SHP77 treated with DMSO at 0.1 percent for 48 hours (cell line): ENCODE results near the gene DLGAP1.
"Not testable (repeated sequence)": the region's sequence is repeated elsewhere in the genome, so short reads cannot be mapped to it uniquely, and the experiment has no call there.

Source experiments
- DNase-seq: peaks from one replicate; lab custom pipeline; 2025; lab: John Stamatoyannopoulos, UW

The DLGAP1 gene

GRCh38 chr18:3583873-3584247 lies 871.2 kb downstream of the DLGAP1 start:
- no peak for DNase-seq

DNA sequence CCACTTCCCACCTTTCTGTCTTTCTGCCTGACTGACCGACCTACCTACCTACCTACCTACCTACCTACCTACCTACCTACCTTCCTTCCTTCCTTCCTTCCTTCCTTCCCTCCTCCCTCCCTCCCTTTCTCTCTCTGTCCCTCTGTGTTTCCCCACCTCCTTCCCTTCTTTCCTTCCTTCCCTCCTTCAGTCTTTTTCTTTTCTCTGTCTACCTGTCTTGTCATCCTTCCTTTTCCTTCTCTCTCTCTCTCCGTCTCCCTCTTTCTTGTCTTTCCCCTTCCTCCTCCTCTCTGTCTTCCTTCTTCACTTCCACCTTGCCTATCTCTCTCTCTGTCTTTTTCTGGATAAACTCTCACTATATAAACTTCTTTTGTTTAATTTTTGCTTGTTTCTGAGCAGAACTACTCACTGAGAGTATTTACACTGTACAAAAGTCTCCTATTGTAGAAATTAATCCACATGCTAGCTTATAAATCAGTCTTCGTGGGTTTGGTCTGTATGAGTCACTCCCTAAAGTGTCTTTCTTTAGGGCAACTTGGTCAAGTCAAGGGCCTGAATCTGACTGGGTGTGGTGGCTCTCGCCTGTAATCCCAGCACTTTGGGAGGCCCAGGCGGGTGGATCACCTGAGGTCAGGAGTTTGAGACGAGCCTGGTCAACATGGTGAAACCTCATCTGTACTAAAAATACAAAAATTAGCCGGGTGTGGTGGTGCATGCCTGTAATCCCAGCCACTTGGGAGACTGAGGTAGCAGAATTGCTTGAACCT lies 871.8 kb downstream of the DLGAP1 start:
- DNase-seq: not testable (repeated sequence)

DNA sequence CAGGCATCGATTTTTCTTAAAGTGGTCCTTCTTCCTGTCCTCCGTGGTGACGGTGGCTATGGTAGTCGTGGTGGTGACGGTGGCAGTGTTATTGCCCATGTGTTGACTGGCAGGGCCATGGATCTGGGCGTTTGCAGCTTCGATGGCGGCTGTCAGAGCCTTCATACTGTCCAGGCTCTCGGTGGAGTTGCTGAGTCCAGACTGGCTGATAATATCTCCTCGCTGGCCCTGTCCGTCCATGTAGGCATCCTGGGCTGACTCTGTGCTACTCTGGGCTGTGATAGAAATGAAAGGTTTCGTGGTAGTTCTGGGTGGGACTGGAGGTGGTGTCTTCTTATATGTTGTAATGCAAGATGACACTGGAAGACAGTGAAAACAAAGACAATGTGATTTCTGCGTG lies 873.2 kb downstream of the DLGAP1 start:
- no peak for DNase-seq

- DNase-seq: not testable (repeated sequence)
Measured at GRCh38 chr18:3580523-3581025, 874.5 kb downstream of the DLGAP1 start.

GRCh38 chr18:3579701-3580100 lies 875.4 kb downstream of the DLGAP1 start:
- DNase-seq: no peak

DNA sequence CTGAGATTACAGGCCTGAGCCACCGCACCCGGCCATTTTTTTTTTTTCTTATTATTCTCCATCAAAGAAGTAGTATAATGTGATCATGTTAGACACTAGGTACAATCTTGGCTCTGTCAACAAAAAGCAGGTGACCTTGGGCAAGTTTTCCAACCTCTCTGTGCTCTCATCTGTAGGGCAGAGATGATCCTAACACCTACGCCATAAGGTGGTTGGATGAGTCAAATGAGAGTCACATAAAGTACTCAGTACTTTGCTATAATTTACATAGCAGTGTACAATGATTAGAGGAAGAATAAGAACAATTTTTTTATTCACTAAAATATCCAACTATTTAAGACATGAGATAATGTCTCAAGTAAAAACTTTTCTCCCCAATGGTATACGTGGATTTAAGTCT lies 876.5 kb downstream of the DLGAP1 start:
- no peak for DNase-seq

DNA sequence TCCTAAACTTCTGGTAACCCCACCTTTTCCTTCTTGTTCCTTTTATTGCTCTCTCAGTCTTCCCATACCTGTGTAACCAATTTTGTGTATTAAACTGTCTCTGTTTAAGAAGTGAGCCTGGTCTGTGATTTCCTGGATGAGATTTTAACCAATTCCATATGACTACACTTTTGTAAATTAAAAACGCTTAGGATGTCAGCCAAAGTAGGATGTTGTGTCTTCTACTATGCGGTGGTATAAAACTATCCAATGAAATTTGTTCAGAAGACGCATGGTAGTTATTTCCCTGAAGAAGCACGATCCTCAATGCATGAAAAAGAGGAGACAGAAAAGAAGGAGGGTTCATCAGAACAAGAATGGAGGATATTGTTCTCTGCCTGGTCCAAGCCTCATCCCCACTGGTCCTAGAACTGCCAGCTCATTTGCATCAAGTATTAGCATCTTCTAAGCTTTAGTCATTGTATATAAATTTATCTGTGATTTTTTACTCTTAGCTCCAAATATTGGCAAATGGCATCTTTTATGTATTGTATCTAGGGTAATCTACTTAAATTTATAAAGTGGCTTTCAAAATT lies 877.7 kb downstream of the DLGAP1 start:
- DNase-seq: no peak

GRCh38 chr18:3572761-3573160 lies 882.3 kb downstream of the DLGAP1 start:
- DNase-seq: no peak

- no peak for DNase-seq
Measured at GRCh38 chr18:3566851-3567250, 888.3 kb downstream of the DLGAP1 start.

DNA sequence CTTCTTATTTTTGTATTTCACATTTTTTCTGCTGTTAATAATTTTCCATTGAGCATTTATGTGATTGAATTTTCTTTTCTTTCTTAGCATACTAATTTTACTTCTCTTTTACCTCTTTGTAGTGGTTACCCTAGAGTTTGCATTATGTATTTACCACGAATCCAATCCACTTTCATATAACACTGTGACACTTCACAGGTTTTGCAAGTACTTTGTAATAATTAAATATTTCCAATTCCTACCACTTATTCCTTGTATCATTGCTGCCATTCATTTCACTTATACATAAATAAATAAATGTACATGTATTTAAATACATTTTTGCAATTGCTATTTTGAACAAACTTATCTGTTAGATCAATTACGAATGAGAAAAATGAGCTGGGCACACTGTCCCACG lies 894.4 kb downstream of the DLGAP1 start:
- no peak for DNase-seq

DNA sequence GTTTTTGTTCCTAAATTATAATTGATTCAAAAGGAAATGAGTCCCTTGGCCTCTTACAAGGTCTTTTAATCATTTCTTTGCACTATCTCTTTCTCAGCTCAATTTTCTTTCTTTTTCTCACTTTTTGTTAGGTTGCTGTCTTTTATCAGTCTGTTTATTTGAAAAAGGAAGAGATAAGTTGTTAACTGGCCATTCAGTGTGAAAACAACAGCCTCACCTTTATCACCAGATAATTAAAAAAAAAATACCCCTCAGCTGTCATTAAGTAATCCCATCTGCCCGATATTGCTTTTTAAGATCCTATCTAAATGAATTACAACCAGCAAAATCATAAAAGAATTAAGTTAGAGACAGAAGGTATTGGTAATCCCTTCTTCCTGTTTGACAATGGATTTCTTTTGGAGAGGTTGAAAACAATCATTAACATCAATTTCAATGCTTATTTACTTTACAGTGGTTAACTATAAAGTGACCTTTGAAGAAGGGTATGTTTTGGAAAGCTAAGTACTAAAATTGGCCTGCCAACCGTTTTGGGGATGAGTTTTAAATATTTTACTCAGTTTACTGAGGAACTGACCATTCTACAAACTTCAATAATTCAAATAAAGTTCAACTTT lies 900.2 kb downstream of the DLGAP1 start:
- no peak for DNase-seq

- no peak for DNase-seq
Measured at GRCh38 chr18:3554091-3554601, 901.0 kb downstream of the DLGAP1 start.

DNA sequence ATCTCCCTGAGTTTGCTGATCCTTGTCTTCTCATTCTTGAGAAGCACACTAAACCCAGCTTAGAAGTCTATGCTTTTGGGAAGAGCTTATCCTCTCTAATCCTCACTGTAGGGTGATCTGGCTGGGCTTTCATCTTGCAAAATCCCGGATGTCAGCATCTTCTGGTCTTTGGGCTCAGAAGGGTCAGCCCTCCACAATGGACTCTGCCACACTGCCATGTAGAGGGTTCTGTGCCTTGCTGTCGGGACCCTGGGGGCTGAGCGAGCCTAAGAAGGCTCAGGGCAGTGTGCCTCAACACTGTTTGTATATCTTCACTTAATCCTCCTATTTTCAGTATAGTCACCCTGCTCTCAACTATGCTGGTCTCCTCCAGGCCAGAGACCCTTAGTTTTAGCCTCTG lies 902.8 kb downstream of the DLGAP1 start:
- DNase-seq: no peak

GRCh38 chr18:3547891-3548615 lies 907.1 kb downstream of the DLGAP1 start:
- DNase-seq: no peak

- DNase-seq: no peak
Measured at GRCh38 chr18:3546106-3546505, 909.0 kb downstream of the DLGAP1 start.

DNA sequence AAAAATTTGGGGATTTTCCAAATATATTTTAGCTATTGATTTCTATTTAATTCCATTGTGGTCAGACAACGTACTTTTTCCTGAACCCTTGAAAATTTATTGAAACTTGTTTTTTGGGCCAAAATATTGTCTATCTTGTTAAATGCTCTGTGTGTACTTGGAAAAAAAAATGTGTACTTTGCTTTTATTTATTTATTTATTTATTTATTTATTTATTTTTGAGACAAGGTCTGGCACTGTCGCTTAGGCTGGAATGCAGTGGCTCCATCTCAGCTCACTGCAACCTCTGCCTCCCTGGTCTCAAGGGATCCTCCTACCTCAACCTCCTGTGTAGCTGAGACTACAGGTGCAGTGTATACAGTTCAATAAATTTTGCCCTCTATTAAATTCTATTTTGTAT lies 910.6 kb downstream of the DLGAP1 start:
- DNase-seq: no peak

- DNase-seq: no peak
Measured at GRCh38 chr18:3541549-3542386, 913.3 kb downstream of the DLGAP1 start.

GRCh38 chr18:3540805-3541548 lies 914.1 kb downstream of the DLGAP1 start:
- no peak for DNase-seq

DNA sequence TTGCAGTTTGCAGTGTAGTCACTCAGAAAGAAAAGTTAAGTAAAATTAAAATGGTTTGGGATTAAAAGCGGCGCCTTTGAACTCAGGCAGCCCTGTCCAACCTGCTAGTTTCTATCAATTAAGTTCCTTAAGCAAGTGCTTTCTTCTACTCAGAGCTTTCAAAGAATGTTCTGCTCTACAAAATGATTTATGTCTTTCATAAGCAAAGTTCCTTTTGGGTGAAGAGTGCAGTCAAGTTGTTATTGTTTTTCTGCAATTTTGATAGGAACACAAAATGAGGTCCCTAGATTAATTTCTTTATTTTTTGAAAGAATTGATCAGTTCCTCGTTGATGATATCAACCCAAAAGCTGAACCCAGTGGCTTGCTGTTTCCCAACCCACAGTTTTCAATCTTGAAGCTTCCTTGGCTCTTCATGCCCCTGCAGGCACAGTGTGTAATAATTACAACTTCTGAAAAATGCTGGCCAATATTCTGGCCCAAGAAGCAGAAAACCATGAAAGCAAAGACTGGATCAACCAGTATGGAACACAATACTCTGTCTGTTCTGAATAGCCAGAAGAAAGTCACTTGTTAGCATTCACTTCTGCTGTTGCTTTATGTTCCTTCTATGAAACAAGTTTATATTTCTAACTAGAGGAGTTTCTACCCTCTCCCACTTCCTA lies 916.0 kb downstream of the DLGAP1 start:
- DNase-seq: no peak

DNA sequence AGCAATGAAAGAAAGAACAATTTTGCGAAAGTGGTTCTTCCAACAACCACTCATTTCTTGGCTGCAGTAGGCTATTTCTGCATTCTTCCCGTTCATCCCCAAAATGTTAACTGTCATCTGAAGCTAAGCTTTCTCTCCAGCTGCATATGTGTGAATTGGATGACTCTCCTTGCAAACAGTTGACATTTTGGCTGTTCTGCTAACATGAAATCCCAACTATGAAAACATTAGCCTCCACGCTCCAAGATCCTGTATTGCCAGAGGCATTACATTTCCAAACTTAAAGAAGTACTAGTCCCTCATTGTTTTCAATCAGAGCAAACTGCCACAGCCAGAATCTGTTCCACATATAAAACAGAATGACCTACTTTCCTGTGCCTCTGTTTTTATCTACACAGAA lies 916.7 kb downstream of the DLGAP1 start:
- DNase-seq: no peak
